Gastrocnemius medialis (tissue), 4 donors: ENCODE results near the gene LEMD1. TPM values are rescaled to one million over a fixed set of nuclear protein-coding genes. Genes with fewer than 3 reads are reported as not detected.

Experiments used
- ATAC-seq, 2 donors: fragments of 150-250 bp; one replicate each; pipeline ENCODE4 v1.9.1; 2016
- DNase-seq, 2 donors: peaks; one replicate each; pipeline ENCODE4 v3.0.0-alpha.2; 2019
- H3K27ac ChIP-seq, 4 donors: fragments of 200-600 bp; sonication (generic); 1 replicate in 1 of 4; 2 replicates in 3 of 4; pipeline ENCODE4 v1.5.1; 2016 to 2018; ENCODE audit warnings: mild to moderate bottlenecking in 2 of 4, moderate library complexity in 1 of 4
- H3K27me3 ChIP-seq, 3 donors: fragments of 200-600 bp; sonication (generic) in 2 of 3; 1 replicate in 1 of 3; 2 replicates in 2 of 3; pipeline versions ENCODE4 v1.5.1 to v1.6.0; 2016 to 2019; ENCODE audit warnings: mild to moderate bottlenecking in 1 of 3, moderate library complexity in 1 of 3
- H3K36me3 ChIP-seq, 2 donors: fragments of 200-600 bp; sonication (generic) in 1 of 2; one replicate each; pipeline ENCODE4 v1.5.1; 2017 to 2018
- H3K4me1 ChIP-seq, 2 donors: fragments of 200-600 bp; sonication (generic) in 1 of 2; one replicate each; pipeline ENCODE4 v1.5.1; 2016 to 2017; ENCODE audit warnings: mild to moderate bottlenecking in 2 of 2
- H3K4me3 ChIP-seq, 4 donors: fragments of 200-600 bp; sonication (generic) in 3 of 4; 1 replicate in 1 of 4; 2 replicates in 3 of 4; pipeline ENCODE4 v1.5.1; 2016 to 2019; ENCODE audit warnings: mild to moderate bottlenecking in 2 of 4
- H3K9me3 ChIP-seq, 3 donors: fragments of 200-600 bp; sonication (generic) in 2 of 3; 1 replicate in 1 of 3; 2 replicates in 2 of 3; pipeline ENCODE4 v1.5.1; 2016 to 2019
- CTCF ChIP-seq, 5 experiments: fragments of 450-650 bp in 3 of 5; fragments of 200-600 bp in 2 of 5; sonication (generic) in 2 of 5; IDR thresholded peaks in 4 of 5; conservative IDR thresholded peaks in 1 of 5; 1 replicate in 4 of 5; 2 replicates in 1 of 5; pipeline ENCODE4 v1.5.1; 2016 to 2019; ENCODE audit warnings: antibody characterized with exemption in 5 of 5, mild to moderate bottlenecking in 3 of 5, moderate library complexity in 3 of 5
- POLR2A ChIP-seq, 2 donors: fragments of 450-650 bp; IDR thresholded peaks; one replicate each; pipeline ENCODE4 v1.6.1; 2017; ENCODE audit warnings: antibody characterized with exemption in 2 of 2, mild to moderate bottlenecking in 2 of 2, moderate library complexity in 2 of 2
- in situ Hi-C, 4 donors: fragments of 200-750 bp; cut with MboI; loops; one replicate each; pipeline versions ENCODE4 v1.15.0 to v1.8.0; 2017; ENCODE audit warnings: low sequenced_read_pairs in 4 of 4
- intact Hi-C: fragments of 100-400 bp; cut with DNase I; formaldehyde crosslinking; loops from one replicate; pipeline ENCODE4 v1.15.1; 2023; ENCODE audit warnings: low total_unique reads
- total RNA-seq, 4 donors: library from RNA; depleted of rRNA; stranded (reverse); fragments of >200 nt; gene quantifications; one replicate each; pipeline versions ENCODE4 v1.1.0 to v1.2.3, GENCODE V29; 2016

The LEMD1 gene
- total RNA-seq, 4 donors from 2014 or later = not detected

- TF ChIP-seq CTCF (IDR thresholded peaks at IDR 0.05 in 4 of 5, conservative IDR thresholded peaks at IDR 0.05 in 1 of 5) = no peak
- TF ChIP-seq POLR2A (IDR thresholded peaks at IDR 0.05) = no peak
- no peak for DNase-seq
- Histone ChIP-seq H3K4me1 (no peaks in the 10 kb centered on the region), H3K36me3 (no peaks in the 10 kb centered on the region), H3K9me3 (no peaks in the 10 kb centered on the region), H3K4me3 (no peak overlapping the region), H3K27me3 (peaks cover 2 to 12% (median 9%) of the 10 kb centered on the region in 3 donors), H3K27ac (no peak overlapping the region)
- no peak for ATAC-seq
- intact Hi-C loops (no loop called here), in situ Hi-C loops (no loop called here)
Observed at GRCh38 chr1:205360891-205361290, 61.0 kb downstream of the LEMD1 start.

GRCh38 chr1:205359771-205360565 is 61.9 kb downstream of the LEMD1 start:
- Histone ChIP-seq H3K9me3 (no peaks in the 10 kb centered on the region), H3K4me1 (no peaks in the 10 kb centered on the region), H3K27ac (no peak overlapping the region), H3K27me3 (peaks cover 2 to 12% (median 9%) of the 10 kb centered on the region in 3 donors), H3K36me3 (no peaks in the 10 kb centered on the region), H3K4me3 (no peak overlapping the region)
- DNase-seq (no peak), ATAC-seq (no peak)
- no peak for TF ChIP-seq POLR2A (IDR thresholded peaks at IDR 0.05)
- TF ChIP-seq CTCF (IDR thresholded peaks at IDR 0.05 in 4 of 5, conservative IDR thresholded peaks at IDR 0.05 in 1 of 5) = no peak
- intact Hi-C loops (loop anchor here (10.0 kb wide), 1 partner anchor 125 kb away; no protein-coding TSS in a partner anchor), in situ Hi-C loops (loop anchor here in 2 of 4 donors (10.0 kb wide), 2 partner anchors 125 to 165 kb away; no protein-coding TSS in a partner anchor)

- H3K9me3 ChIP-seq = no peaks in the 10 kb centered on the region
- no peaks in the 10 kb centered on the region for H3K36me3 ChIP-seq
- no peaks in the 10 kb centered on the region for H3K4me1 ChIP-seq
- intact Hi-C loops (loop anchor here (10.0 kb wide), 1 partner anchor 126 kb away; no protein-coding TSS in a partner anchor), in situ Hi-C loops (loop anchor here in 2 of 4 donors (10.0 kb wide), 2 partner anchors 126 to 166 kb away; no protein-coding TSS in a partner anchor)
- TF ChIP-seq CTCF (IDR thresholded peaks at IDR 0.05 in 4 of 5, conservative IDR thresholded peaks at IDR 0.05 in 1 of 5) = no peak
- no peak for TF ChIP-seq POLR2A (IDR thresholded peaks at IDR 0.05)
- peaks cover 2 to 12% (median 9%) of the 10 kb centered on the region in 3 donors for H3K27me3 ChIP-seq
- H3K4me3 ChIP-seq = no peak overlapping the region
- ATAC-seq (no peak), DNase-seq (no peak)
- H3K27ac ChIP-seq = no peak overlapping the region
Observed at GRCh38 chr1:205358579-205358978, 63.3 kb downstream of the LEMD1 start.

GRCh38 chr1:205357567-205357966 is 64.3 kb downstream of the LEMD1 start:
- TF ChIP-seq POLR2A (IDR thresholded peaks at IDR 0.05) (no peak), CTCF (IDR thresholded peaks at IDR 0.05 in 4 of 5, conservative IDR thresholded peaks at IDR 0.05 in 1 of 5) (no peak)
- Histone ChIP-seq H3K4me3 (no peak overlapping the region), H3K9me3 (no peaks in the 10 kb centered on the region), H3K36me3 (no peaks in the 10 kb centered on the region), H3K27ac (no peak overlapping the region), H3K4me1 (no peaks in the 10 kb centered on the region), H3K27me3 (peaks cover 2 to 12% (median 9%) of the 10 kb centered on the region in 3 donors)
- intact Hi-C loops (loop anchor here (10.0 kb wide), 1 partner anchor 127 kb away; no protein-coding TSS in a partner anchor), in situ Hi-C loops (loop anchor here in 2 of 4 donors (10.0 kb wide), 2 partner anchors 127 to 167 kb away; no protein-coding TSS in a partner anchor)
- ATAC-seq (no peak), DNase-seq (no peak)
